HG02970 (cell line): ENCODE measurements around the gene SSTR5.

Experiments used
- ATAC-seq: cut with Tn5 transposase; IDR thresholded peaks from one replicate; pipeline ENCODE4 v1.9.1; 2021; ENCODE audit warnings: mild to moderate bottlenecking, moderate library complexity, moderate number of reproducible peaks; ENCODE audit not compliant: unreplicated experiment, low FRiP score

The SSTR5 gene

GRCh38 chr16:1119766-1120576, 47.4 kb downstream of the SSTR5 start:
- no peak for ATAC-seq

DNA sequence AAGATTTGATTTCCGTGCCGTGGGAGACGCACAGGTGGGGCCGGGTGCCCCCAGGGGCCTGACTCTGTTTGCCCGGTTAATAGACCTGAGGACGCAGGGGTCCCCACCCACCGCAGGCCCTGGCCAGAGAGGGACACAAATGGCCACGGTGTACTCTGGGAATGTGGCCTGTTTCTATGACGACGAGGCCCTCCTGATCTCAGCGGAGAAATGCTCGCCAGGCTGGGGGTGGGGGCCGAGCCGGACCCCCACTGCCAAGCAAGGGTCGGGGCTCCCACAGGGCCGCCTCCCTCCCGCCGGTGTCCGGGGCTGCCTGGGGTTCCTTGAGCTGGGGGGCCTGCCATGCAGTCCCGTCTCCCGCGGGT, 48.0 kb downstream of the SSTR5 start:
- ATAC-seq: no peak

DNA sequence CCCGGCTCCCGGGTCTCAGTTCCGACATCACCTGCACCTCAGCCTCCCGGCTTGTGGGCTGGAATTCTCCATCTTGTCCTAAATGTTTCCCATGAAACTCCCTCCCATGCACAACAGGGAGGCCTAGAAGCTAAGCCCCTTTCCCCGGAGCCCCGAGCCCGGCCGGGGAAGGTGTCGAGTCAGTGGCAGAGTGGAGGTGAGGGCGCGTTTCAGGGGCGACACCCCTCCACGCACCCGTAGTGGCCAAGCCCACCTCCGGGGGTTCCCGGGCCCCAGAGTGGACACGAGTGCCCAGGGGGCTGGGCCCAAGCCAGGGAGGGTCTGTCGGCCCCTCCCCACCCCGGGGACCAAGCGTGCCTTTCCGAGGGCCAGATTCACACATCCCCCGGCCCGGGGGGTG, 48.5 kb downstream of the SSTR5 start:
- no peak for ATAC-seq

- no peak for ATAC-seq
These were observed 49.3 kb downstream of the SSTR5 start for GRCh38 chr16:1121601-1122397.

DNA sequence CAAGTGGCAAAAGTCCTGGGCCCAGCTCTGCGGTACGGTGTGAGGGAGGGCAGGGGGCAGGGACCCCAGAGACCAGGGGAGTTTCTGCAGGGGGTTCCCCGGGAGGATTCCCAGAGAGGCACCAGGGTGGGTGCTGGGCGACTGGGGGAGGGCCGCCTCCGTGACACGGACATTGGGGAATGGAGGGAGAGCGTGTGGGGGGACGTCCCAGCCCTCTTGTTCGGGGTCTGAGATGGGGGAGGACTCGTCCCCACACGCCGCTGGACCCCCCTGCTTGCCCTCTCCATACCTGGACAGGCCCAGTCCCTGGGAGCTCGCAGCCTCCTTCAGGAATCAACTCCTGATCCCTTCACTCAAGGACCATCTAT, 49.8 kb downstream of the SSTR5 start:
- ATAC-seq: no peak

DNA sequence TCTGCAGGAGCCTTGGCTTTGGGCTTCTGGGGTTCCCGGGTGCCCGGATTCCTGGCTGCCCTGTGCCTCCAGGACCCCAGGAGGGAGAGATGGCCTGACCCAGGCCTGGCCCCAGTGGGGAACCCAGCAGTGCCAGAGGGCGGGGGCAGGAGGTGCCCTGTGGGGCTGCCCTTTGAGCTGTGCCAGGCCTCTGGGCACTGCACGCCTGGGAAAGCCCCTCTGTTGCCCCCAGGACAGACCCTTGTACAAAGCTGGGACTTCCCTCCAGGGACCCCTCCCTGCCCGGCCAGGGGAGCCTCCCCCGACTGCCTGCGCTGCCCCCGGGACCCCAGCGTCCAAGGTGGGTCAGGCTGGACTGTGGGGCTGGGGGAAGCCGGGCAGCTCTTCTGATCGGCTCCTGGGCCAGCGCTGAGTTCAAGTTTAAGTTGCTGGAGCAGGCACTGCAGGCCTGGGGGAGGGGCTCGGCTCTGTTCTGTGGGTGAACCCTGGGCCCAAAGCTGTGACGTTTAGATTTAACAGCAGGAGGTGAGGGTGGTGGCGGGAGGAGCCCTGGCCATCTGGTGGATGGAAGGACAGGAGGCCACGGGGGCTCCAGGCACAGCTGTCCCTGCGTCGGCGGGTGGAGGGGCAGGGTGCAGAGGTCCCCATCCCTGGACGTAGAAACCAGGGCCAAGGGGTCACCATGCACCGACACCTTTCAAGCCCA, 51.1 kb downstream of the SSTR5 start:
- no peak for ATAC-seq

- ATAC-seq: no peak
These were observed 51.7 kb downstream of the SSTR5 start for GRCh38 chr16:1124291-1124690.

DNA sequence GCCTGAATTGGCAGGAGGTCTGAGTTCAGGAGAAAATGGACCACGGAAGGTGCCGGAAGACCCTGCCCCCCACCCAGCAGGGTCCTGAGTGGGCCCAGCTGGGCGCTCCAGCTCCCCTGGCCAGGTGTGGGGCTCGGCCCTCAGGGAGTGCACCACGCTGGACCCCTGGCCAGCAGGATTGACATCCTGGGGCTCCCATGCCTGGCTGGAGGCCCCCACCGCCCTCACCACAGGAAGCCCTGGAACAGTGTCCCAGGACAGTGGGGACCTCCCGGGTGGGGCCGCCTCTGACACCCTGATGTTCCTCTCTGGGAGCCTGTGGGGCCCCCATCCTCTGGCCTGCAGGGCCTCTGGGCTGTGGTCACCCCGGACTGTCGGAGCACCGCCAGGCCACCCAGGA, 52.2 kb downstream of the SSTR5 start:
- no peak for ATAC-seq

- no peak for ATAC-seq
These were observed 52.9 kb downstream of the SSTR5 start for GRCh38 chr16:1125471-1125870.

DNA sequence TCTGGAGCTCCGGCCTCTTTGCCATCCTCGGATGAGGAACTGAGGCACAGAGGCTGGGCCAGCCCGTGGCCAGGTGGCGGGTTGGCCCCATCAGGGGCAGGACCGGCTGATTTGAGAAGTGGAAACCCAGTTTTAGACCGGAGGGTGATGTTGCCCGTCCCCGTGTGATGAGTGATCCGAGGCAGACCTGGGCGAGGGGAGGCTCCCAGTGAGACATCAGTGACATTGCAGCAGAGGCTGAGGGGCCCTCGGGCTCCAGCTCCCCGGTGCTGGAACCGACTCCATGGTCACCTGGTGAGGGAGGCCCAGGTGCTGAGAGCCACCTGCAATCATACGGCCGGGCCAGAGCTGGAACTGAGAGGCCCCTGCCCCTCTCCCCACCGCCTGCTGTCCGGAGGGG, 53.5 kb downstream of the SSTR5 start:
- ATAC-seq: no peak

DNA sequence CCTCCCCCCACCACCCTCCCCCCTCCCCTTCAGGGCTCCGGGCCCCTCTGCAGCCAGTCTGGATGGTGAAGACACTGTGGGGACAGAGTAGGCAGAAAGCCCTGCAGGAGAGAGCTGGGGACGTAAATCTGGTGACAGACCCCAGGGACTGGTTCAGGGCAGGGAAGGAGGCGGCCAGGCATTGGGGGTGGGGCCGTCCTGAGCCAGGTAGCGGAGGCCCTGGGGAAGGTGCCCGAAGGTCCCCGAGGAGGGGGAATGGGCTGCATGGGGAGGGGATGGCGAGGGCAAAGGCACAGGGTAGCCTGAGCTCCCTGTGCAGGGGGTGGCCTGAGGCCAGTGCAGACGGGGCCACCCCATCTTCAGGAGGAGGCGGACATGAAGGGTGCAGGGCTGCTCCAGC, 54.0 kb downstream of the SSTR5 start:
- no peak for ATAC-seq

DNA sequence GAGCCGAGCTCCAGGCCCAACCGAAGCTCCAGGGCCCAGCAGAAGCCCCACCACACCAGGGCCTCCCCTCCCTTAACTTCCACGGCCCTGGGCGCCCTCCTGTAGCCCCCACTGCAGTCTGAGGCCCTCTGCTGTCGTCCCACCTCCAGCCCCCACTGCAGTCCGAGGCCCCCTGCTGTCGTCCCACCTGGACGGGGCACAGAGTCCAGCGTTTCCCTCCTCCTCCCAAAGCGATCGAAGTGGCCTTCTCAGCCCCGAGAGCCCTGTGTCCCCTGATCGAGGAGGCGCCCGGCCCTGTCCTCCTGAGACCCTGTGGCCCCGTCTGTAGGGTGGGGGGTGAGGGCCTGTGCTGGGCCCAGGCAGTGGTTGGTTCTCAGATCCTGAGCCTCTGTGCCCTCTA, 54.6 kb downstream of the SSTR5 start:
- ATAC-seq: no peak

- ATAC-seq: no peak
These were observed 55.6 kb downstream of the SSTR5 start for GRCh38 chr16:1127971-1128715.

GRCh38 chr16:1129106-1129960, 56.8 kb downstream of the SSTR5 start:
- no peak for ATAC-seq

DNA sequence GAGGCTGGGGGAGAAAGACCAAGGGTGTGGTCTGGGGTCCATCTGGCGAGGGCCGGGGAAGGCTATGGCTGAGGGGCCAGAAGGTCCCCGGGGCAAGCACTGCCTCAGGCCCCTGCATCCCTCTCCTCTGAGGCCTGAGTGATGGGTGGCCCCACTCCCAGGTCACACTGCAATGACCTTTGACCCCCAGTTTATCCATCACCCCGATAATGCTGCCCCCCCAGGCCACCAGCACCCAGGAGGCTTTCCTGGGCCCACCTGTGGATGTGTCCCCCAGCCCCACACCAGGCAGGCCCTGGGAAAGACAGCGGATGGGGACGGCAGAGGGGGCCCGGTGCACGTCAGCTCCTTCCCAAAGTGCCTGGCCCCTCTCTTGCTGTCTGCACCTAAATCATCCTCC, 57.8 kb downstream of the SSTR5 start:
- ATAC-seq: no peak
